HG03045 (cell line): Measurements from ENCODE around the gene ARHGAP5.

ENCODE experiments used
- ATAC-seq: cut with Tn5 transposase; IDR thresholded peaks from one replicate; pipeline ENCODE4 v1.9.1; 2021; ENCODE audit warnings: mild to moderate bottlenecking, moderate library complexity; ENCODE audit not compliant: unreplicated experiment

The ARHGAP5 gene

DNA sequence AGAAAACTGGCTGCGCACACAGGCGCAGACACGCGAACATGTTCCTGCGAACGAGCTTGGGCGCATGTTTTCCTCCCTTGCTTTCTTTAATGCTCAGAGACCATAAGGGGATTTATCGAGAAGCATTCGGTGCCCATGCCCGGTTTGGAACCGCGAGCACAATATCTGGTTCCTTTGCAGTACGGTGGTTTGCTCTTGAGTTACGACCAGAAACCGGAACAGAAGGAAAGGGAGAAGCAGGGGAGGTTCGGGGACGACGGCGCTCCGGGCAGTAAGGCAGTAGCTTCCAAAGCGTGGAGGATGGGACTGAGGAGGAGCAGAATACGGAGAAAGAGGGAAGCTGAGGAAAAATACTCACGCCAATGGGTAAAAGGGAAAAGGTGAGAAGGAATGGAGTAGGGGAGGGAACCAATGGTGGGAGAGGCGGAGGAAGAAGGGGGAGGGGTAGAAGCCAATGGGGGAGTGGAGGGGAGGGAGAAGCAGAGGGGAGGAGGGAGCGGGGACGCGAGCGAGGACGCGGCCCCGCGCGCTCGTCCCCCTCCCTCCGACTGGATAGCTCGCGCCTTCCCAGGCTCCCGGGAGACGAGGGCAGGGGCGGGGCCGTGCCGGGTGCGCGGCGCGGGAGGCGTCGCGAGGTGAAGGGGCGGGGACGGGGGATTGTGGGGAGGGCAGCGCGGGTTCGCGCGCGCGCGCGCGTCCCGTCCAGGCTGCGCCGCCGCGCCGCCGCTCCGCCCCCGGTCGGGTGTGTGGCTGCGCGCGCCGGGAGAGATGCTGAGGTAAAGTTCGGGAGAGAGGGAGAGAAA, 625 bp upstream of the ARHGAP5 start:
- ATAC-seq: peak; percentile 66

DNA sequence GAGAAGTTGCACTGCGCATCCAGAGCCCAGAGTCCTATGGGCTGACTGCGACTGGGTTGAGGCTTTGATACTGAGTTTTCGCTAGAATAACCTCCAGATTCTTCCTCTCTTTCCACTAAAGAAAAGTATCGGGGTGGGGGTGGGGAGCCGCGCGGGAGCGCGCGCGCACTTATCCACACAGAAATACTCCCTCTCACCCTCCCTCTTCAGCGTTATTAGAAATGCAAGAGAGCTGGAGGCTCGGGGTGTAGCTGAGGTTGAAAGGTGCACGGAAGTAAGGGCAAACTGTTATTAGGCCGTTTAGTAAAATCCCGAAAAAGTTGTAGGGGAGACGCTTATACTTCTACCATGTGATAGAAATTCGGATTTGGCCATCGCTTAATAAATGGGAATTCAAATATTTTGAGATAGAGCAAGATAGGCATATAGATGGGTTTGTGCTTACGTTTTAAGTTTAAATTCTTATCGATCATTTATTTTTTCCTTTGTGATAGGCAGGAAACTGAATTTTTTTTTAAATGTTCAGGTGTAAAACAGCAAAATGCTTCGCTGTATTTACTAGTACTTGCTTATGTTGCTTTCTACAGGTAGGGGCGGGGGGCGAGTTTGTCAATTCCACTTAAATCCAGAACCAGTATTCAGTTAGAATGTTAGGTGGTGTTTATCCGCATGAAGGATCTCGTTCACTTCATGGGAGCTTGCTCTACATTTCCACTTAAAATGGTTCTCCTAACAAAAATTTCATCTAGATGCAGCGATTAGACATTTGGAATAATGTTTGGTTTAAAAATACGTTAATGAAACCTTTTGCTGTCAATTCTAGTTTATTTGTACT, 1.1 kb downstream of the ARHGAP5 start:
- ATAC-seq: no peak

DNA sequence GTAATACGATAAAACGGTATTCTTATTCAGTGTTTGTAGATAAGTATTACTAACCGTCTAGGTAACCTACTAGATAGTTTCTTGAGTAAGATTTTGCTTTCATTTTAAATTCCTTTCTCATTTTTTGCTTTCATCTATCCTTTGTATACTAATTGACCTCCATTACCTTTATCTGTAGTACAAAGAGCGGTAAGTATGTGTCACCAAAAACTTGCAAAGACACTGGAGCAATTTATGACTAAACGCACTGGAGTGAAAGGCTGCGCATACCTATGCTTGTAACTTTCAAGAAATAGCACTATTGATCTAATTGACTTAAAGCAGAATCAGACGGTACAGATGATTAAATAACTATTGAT, 1.7 kb downstream of the ARHGAP5 start:
- no peak for ATAC-seq

DNA sequence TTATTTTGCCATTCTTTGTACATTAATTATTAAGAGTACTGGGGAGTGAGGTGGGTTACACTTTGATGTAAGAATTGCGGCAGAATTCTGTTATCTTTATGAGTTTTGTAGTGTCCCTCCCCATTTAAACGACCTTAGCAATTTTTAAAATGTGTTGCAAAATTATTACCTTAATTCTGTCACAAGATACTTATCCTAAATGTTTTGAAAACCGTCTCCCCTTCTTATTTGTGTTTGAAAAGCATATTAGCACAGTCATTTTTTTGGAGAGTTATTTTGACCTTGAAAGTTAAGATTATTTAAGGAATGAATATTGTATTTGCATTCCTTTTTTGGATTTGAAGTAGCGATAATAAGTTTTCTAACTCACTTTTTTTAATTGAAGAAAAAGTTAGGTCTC, 2.2 kb downstream of the ARHGAP5 start:
- ATAC-seq: no peak

GRCh38 chr14:32080001-32080510, 3.0 kb downstream of the ARHGAP5 start:
- no peak for ATAC-seq

DNA sequence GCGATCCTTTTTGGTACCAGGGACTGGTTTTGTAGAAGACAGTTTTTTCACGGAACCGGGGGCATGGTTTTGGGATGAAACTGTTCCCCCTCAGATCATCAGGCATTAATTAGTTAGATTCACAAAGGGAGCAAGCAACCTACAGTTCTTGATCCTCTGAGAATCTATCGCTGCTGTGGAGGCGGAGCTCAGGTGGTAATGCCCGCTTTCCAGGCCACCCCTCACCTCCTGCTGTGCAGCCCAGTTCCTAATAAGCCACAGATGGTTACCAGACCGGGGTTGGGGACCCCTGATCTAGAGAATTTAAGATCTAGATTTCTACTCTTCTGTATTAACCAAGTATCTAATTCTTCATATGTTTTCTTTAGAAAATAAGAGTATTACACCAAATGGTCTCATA, 4.8 kb downstream of the ARHGAP5 start:
- ATAC-seq: no peak

- ATAC-seq: no peak
Measured at GRCh38 chr14:32083315-32083624, 6.2 kb downstream of the ARHGAP5 start.

DNA sequence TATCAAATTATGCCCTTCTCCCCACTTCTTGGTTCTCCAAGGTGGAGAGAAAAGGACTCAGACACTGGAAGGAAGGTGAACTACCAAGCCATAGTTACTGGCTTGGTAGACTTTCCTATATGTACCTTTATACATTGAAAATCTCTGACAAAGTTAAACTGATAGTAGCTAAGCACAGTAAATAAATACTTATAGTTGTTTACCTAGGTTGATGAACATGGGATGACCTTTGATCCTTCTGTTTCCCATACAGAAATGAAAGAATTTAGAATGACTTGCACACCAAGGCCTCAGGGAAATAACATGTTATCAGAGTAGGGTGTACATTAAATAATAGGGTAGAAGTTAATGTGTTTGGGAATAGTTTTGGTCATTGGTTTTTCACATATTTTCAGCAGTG, 6.7 kb downstream of the ARHGAP5 start:
- ATAC-seq: no peak

GRCh38 chr14:32085182-32085844, 8.2 kb downstream of the ARHGAP5 start:
- no peak for ATAC-seq

DNA sequence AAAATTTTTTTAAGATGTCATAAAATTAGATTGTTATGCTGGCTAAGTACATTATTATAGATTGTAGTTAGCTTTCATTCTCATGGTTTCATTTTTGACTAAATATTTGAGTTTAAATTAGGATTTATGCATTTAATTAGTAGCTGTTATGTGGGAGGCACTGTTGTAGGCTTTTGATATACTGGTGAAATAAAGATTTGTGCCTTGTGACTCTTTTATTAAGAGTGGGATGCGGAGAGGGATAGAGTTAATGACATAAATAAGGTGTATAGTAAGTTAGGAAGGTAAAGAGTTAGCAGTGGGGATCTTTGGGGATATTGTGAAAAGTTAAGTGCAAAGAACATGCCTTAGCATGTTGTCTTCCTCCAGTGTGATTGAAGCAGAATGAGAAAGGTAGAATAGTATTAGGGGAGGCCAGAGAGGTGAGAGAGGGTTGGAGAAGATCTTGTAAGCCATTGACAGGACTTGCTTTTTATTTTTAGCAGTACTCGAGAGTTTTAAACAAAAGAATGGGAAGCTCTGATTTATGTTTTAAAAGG, 8.8 kb downstream of the ARHGAP5 start:
- no peak for ATAC-seq

DNA sequence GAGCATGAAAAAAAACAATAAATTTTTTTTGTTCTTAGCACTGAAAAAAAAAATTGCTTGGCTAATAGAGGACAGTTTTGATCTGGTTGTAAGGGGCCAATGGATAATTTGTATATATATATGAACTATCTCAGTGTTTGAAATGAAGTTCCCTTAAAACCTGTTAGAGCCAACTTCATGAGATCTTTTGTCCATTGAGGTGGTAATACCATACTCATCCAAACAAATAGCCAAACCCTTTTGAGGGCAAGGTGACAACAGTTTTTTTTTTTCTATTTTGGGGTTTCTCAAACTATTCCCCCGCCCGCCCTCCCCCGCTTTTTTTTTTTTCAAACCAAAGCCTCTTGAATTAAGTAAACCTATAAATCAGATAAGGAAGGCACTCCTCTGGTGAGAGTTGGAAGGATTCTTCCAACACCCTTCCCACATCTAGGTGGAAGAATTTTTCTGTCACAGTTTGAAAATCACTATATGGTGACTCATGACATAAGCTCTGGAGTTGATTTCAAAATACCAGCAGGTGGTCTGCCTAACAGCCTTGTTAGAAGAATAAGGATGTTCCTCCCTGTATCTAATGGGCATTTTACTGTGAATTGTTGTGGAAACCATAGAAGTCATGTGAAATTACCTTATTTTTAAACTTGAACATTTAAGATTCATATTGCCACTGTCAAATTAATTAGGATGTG, 10.2 kb downstream of the ARHGAP5 start:
- no peak for ATAC-seq

GRCh38 chr14:32087907-32088306, 10.8 kb downstream of the ARHGAP5 start:
- no peak for ATAC-seq

GRCh38 chr14:32090686-32091085, 13.6 kb downstream of the ARHGAP5 start:
- no peak for ATAC-seq

DNA sequence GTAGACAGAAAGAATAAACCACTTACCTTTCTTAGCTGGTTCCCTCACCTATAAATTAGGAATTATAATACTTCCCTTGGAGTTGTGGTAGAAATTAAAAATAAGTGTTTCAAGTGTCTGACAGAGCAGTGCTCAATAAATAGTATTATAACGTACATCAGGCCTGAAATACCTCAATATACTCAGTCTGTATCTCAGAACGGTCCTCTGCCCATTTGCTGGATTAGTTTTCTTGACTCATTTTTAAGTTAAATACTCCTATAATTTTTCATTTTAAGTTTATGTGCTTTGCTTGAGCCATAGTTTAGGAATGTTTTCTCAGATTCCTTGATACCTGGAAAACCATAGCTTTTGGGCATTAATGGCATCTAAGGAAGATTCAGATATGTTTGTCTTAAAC, 22.4 kb downstream of the ARHGAP5 start:
- no peak for ATAC-seq

GRCh38 chr14:32100175-32100574, 23.1 kb downstream of the ARHGAP5 start:
- ATAC-seq: no peak

- ATAC-seq: peak; percentile 56
Measured at GRCh38 chr14:32102152-32102787, 25.2 kb downstream of the ARHGAP5 start.

GRCh38 chr14:32102968-32103367, 25.9 kb downstream of the ARHGAP5 start:
- no peak for ATAC-seq

DNA sequence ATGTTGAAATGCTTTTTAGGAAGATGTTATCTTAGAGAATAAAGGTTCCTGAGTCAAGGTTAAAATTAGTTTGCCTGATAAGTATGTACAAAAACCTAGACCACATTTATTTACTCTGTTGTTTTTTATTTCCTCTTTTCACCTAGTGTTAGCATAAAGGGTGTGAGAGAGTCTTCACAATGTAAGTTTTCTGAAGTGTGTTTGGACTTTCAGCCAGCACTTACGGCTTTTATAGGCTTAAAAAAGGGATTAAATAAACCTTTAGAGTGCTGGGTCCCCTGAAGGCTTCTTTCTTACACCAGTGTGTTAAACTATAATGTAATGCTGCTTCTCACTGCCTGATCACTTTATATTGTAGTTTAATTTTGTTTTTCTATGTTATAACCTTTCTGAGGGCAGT, 27.2 kb downstream of the ARHGAP5 start:
- ATAC-seq: no peak

DNA sequence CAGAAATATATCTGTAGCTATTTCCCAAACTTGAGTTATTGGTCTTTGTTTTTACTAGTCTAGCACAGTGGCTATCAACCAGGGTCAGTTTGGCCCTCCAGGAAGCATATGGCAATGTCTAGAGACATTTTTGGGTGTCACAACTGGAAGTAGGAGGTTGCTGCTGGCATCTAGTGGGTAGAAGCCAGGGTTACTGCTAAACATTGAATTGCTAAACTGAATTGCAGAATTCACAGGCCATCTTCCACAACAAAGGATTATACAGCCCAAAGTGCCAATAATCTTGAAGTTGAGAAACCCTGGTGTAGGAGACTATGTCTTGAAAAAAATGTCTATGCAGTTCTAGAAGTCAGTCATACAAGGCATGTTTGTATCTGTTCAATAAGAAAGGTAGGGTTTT, 27.7 kb downstream of the ARHGAP5 start:
- ATAC-seq: no peak
